ENCODE measurements around the gene ZNF649. TPM values are rescaled to one million over a fixed set of nuclear protein-coding genes. Genes with fewer than 3 reads are reported as not detected.
A peak's percentile ranks its signal among the peaks of the same experiment; 100 is the strongest.

ZNF649 gene
- total and polyA plus RNA-seq, 10 of the 15 experiments (the other 5 are each of a cell fraction or from before 2014, with no cell fraction given), result 0.87 to 9.7 (median 4.7) TPM

DNA sequence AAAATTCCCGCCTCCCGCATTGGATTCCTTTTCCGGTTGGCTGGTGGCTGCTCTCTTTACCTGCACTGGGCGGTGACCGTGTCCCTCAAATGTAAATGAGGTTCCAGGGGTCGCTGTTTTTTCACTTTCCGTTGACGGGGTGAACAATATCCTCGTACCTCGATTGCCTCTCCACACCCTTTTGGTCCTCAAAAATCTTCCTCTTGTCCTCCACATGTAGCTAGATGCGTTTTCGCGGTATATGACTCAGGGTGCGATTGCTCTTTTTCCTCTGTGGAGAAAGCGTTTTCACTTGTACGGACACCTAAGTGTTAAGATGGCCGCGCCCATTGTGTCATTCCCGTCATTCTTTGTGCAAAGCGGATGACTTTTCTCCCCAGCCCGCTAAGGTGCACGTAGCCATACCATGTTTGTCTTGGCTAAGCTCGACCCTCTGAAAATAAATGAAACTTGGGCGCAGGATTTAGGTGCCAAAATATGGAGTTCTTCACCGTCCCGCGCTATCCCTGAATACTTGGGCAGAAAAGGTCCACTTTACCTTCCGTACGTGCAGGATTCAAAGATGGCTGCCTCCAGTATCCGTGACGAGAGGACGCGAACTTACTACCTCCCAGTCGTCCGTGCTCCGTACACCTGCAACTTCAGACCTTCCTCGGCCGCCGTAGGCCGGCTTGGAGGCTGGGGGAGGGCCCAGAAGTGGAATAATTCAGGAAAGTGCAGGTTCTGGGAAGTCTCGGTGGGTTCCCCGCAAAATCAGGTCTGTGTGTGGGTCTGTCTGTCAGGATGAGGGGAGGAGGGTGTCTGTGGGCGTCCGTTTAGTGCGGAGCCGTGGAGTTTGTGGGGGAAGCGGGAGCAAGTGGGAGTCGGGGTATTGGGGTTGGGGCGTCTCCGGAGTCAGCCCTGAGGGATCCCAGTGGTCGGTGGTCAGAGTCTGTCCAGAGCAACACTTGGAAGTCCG, 22.2 kb upstream of the ZNF649 start, which contains the start of gene ZNF613 (continued):
- TF ChIP-seq, protein P1, sequence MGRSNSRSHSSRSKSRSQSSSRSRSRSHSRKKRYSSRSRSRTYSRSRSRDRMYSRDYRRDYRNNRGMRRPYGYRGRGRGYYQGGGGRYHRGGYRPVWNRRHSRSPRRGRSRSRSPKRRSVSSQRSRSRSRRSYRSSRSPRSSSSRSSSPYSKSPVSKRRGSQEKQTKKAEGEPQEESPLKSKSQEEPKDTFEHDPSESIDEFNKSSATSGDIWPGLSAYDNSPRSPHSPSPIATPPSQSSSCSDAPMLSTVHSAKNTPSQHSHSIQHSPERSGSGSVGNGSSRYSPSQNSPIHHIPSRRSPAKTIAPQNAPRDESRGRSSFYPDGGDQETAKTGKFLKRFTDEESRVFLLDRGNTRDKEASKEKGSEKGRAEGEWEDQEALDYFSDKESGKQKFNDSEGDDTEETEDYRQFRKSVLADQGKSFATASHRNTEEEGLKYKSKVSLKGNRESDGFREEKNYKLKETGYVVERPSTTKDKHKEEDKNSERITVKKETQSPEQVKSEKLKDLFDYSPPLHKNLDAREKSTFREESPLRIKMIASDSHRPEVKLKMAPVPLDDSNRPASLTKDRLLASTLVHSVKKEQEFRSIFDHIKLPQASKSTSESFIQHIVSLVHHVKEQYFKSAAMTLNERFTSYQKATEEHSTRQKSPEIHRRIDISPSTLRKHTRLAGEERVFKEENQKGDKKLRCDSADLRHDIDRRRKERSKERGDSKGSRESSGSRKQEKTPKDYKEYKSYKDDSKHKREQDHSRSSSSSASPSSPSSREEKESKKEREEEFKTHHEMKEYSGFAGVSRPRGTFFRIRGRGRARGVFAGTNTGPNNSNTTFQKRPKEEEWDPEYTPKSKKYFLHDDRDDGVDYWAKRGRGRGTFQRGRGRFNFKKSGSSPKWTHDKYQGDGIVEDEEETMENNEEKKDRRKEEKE (IDR thresholded peaks at IDR 0.05), result no peak
- TF ChIP-seq, protein P2, sequence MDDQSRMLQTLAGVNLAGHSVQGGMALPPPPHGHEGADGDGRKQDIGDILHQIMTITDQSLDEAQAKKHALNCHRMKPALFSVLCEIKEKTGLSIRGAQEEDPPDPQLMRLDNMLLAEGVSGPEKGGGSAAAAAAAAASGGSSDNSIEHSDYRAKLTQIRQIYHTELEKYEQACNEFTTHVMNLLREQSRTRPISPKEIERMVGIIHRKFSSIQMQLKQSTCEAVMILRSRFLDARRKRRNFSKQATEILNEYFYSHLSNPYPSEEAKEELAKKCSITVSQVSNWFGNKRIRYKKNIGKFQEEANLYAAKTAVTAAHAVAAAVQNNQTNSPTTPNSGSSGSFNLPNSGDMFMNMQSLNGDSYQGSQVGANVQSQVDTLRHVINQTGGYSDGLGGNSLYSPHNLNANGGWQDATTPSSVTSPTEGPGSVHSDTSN (IDR thresholded peaks at IDR 0.05; ENCODE audit: insufficient replicate concordance, low read depth, low read length), result peak; percentile 90
- TF ChIP-seq TCF7 (IDR thresholded peaks at IDR 0.05; ENCODE audit: borderline replicate concordance), result no peak
- peak; percentile 61 for TF ChIP-seq ZNF384 (IDR thresholded peaks at IDR 0.05; ENCODE audit: borderline replicate concordance, low read depth, low read length)
- no peak for TF ChIP-seq MYB (IDR thresholded peaks at IDR 0.05; ENCODE audit: borderline replicate concordance, low read depth, low read length)
- TF ChIP-seq JUNB (IDR thresholded peaks at IDR 0.05), result no peak
- TF ChIP-seq NR2C2 (IDR thresholded peaks at IDR 0.05; ENCODE audit: borderline replicate concordance, control insufficient read depth, insufficient read length, low read depth), result no peak
- TF ChIP-seq SUZ12 (IDR thresholded peaks at IDR 0.05; ENCODE audit: unreplicated experiment), result no peak
- 0 out of 2 replicates have a peak, but pooled peaks have one; percentile 13 for TF ChIP-seq TARDBP (IDR thresholded peaks at IDR 0.05; ENCODE audit: borderline replicate concordance)
- peak; percentile 49; the same call in 1 of the 2 replicates for TF ChIP-seq ZSCAN29 (IDR thresholded peaks at IDR 0.05)
- peak; percentile 80 for TF ChIP-seq NR2C1 (IDR thresholded peaks at IDR 0.05)
- no peak for TF ChIP-seq TAF1 (IDR thresholded peaks at IDR 0.05; ENCODE audit: borderline replicate concordance, low read depth, low read length)
- TF ChIP-seq KDM1A (IDR thresholded peaks at IDR 0.05; ENCODE audit: borderline replicate concordance), result no peak
- TF ChIP-seq NFIC (IDR thresholded peaks at IDR 0.05; ENCODE audit: low read depth, low read length), result no peak
- TF ChIP-seq EGR1 (IDR thresholded peaks at IDR 0.05; ENCODE audit: borderline replicate concordance in 1 of 2, low read depth in 2 of 2, low read length in 2 of 2), result no peak
- TF ChIP-seq EED (IDR thresholded peaks at IDR 0.05; ENCODE audit: low read depth), result peak; percentile 49
- TF ChIP-seq IKZF1 (conservative IDR thresholded peaks at IDR 0.05), result peak; percentile 85
- peak; percentile 97 for TF ChIP-seq YY1 (IDR thresholded peaks at IDR 0.05; ENCODE audit: low read depth, low read length)
- TF ChIP-seq PML (IDR thresholded peaks at IDR 0.05; ENCODE audit: low read length), result no peak
- no peak for TF ChIP-seq NFXL1 (IDR thresholded peaks at IDR 0.05; ENCODE audit: borderline replicate concordance)
- TF ChIP-seq MTA3 (IDR thresholded peaks at IDR 0.05; ENCODE audit: borderline replicate concordance, low read length), result no peak
- TF ChIP-seq SREBF2 (IDR thresholded peaks at IDR 0.05; ENCODE audit: low read length), result no peak
- no peak for TF ChIP-seq GATAD2B (conservative IDR thresholded peaks at IDR 0.05; ENCODE audit: low read depth)
- TF ChIP-seq SMC3 (IDR thresholded peaks at IDR 0.05; ENCODE audit: borderline replicate concordance, low read length), result no peak; the same call in 1 of the 2 replicates
- TF ChIP-seq ETV6 (conservative IDR thresholded peaks at IDR 0.05 in 1 of 2, IDR thresholded peaks at IDR 0.05 in 1 of 2; ENCODE audit: borderline replicate concordance in 1 of 2, low read depth in 1 of 2), result no peak
